Hepatocyte (in vitro differentiated cells): Measurements from ENCODE around the gene HID1. TPM values are rescaled to one million over a fixed set of nuclear protein-coding genes. Genes with fewer than 3 reads are reported as not detected.

Experiments used
- DNase-seq: peaks from one replicate; pipeline ENCODE4 v3.0.0-alpha.2; 2016; ENCODE audit warnings: low spot score
- H2AFZ ChIP-seq: fragments of 200-600 bp; sonication (generic); 2 replicates; pipeline ENCODE4 v1.6.0; 2016; ENCODE audit warnings: antibody characterized with exemption, mild to moderate bottlenecking
- H3K27ac ChIP-seq: fragments of 200-600 bp; sonication (generic); 2 replicates; pipeline ENCODE4 v1.5.1; 2016; ENCODE audit warnings: mild to moderate bottlenecking
- H3K27me3 ChIP-seq: fragments of 200-600 bp; sonication (generic); 2 replicates; pipeline ENCODE4 v1.6.1; 2016
- H3K36me3 ChIP-seq: fragments of 200-600 bp; sonication (generic); replicated peaks from 2 replicates; pipeline ENCODE4 v1.5.1; 2016; ENCODE audit warnings: low read depth; ENCODE audit not compliant: insufficient read depth
- H3K4me1 ChIP-seq: fragments of 200-600 bp; sonication (generic); 2 replicates; pipeline ENCODE4 v1.5.1; 2016; ENCODE audit warnings: mild to moderate bottlenecking, moderate library complexity; ENCODE audit not compliant: insufficient read depth
- H3K4me2 ChIP-seq: fragments of 200-600 bp; sonication (generic); 2 replicates; pipeline ENCODE4 v1.6.0; 2016
- H3K4me3 ChIP-seq: fragments of 200-600 bp; sonication (generic); 2 replicates; pipeline ENCODE4 v1.5.1; 2016; ENCODE audit warnings: mild to moderate bottlenecking
- H3K79me2 ChIP-seq: fragments of 200-600 bp; sonication (generic); 2 replicates; pipeline ENCODE4 v1.6.0; 2017; ENCODE audit warnings: mild to moderate bottlenecking
- H3K9me2 ChIP-seq: fragments of 200-600 bp; sonication (generic); replicated peaks from 2 replicates; pipeline ENCODE4 v1.6.0; 2017; ENCODE audit warnings: mild to moderate bottlenecking; ENCODE audit not compliant: insufficient read depth
- H3K9me3 ChIP-seq: fragments of 200-600 bp; sonication (generic); 2 replicates; pipeline ENCODE4 v1.5.1; 2016; ENCODE audit warnings: low read depth, mild to moderate bottlenecking
- H4K20me1 ChIP-seq: fragments of 200-600 bp; sonication (generic); 2 replicates; pipeline ENCODE4 v1.6.0; 2016; ENCODE audit warnings: mild to moderate bottlenecking; ENCODE audit not compliant: insufficient read depth, poor library complexity, severe bottlenecking
- CTCF ChIP-seq: fragments of 200-600 bp; sonication (generic); IDR thresholded peaks from 2 replicates; pipeline ENCODE4 v1.5.1; 2016; ENCODE audit warnings: antibody characterized with exemption, mild to moderate bottlenecking; ENCODE audit not compliant: poor library complexity
- EZH2 ChIP-seq: fragments of 200-600 bp; sonication (generic); IDR thresholded peaks from 2 replicates; pipeline ENCODE4 v1.6.1; 2016; ENCODE audit warnings: antibody characterized with exemption, mild to moderate bottlenecking, borderline replicate concordance
- EZH2phosphoT487 ChIP-seq: fragments of 200-600 bp; sonication (generic); IDR thresholded peaks from one replicate; pipeline ENCODE4 v1.6.1; 2018; ENCODE audit warnings: antibody characterized with exemption, mild to moderate bottlenecking, low read depth, moderate library complexity; ENCODE audit not compliant: unreplicated experiment, severe bottlenecking
- WGBS: methylation state at CpG from one replicate; pipeline ENCODE4 v1.1.6; 2016; ENCODE audit warnings: low lambda C conversion rate; ENCODE audit errors: missing lambda C conversion rate; 5-methylcytosine and 5-hydroxymethylcytosine counted together
- polyA plus RNA-seq: library from polyadenylated mRNA; unstranded; fragments of >200 nt; fragmentation: Nextera tagmentation; extraction: Ambion mirVana; gene quantifications from 2 replicates; pipeline ENCODE4 v1.2.1, GENCODE V29; 2016
- total RNA-seq: library from RNA; depleted of rRNA; stranded (reverse); fragments of >200 nt; gene quantifications from 2 replicates; pipeline ENCODE4 v1.2.3, GENCODE V29; 2014

HID1 gene
- total and polyA plus RNA-seq, 2 experiments from 2014 or later = 15.3 to 43.4 TPM

DNA sequence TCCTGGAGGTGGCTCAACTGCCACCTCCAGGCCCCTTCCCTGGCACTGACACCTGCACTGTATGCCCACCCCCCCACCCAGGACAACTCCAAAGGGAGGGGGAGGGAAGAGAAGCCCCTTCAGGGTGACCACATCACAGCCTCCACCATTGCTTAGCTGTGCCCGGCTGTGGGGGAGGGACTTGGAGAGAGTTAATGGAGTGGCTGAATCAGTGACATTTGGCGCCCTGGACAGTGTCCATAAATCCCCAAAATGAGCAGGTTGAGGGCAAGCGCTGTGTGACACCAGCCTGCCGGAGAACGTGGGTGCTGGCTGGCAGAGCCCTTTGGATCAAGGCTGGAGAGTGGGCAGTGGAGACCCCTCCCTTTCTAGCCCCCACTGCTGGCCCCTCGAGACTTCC lies 50.4 kb downstream of the HID1 start:
- peak; percentile 4 for DNase-seq
- 68% methylated on average over 6 of the region's 6 CpGs for WGBS
- no peaks in the 10 kb centered on the region for H3K9me2 ChIP-seq
- H3K4me3 ChIP-seq = no peak overlapping the region
- H3K4me1 ChIP-seq = peaks cover 20% of the 10 kb centered on the region
- H3K27me3 ChIP-seq = peaks cover 48% of the 10 kb centered on the region
- H3K36me3 ChIP-seq = no peaks in the 10 kb centered on the region
- H3K9me3 ChIP-seq = no peaks in the 10 kb centered on the region
- TF ChIP-seq EZH2 = no peak
- TF ChIP-seq CTCF = no peak
- TF ChIP-seq EZH2phosphoT487 = no peak
- H4K20me1 ChIP-seq = no peaks in the 10 kb centered on the region
- H2AFZ ChIP-seq = no peak overlapping the region
- no peaks in the 10 kb centered on the region for H3K79me2 ChIP-seq
- H3K4me2 ChIP-seq = peak overlapping the region; percentile 100
- no peak overlapping the region for H3K27ac ChIP-seq

DNA sequence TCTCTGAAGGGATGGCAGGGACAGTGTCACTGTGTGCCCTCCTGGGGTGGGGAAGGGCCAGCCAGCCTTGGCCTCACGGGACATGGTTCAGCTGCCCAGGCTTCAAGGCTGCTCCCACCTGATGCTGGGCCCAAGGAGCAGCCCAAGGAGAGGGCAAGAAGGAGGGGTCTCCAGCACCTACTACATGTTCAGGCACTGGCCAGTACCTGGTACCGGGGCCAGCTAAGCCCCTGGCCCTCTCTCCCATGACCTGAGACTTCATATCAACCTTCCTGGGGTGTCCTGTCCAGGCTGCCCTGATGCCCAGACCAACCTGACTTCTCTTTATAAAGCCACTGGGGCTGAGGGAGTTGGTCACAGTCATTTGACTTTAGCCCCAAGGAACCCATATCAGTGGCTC lies 50.8 kb downstream of the HID1 start:
- peak; percentile 3 for DNase-seq
- Histone ChIP-seq H3K36me3 (no peaks in the 10 kb centered on the region), H3K9me3 (no peaks in the 10 kb centered on the region), H3K27me3 (peaks cover 44% of the 10 kb centered on the region), H2AFZ (no peak overlapping the region), H3K27ac (no peak overlapping the region), H3K4me1 (peaks cover 20% of the 10 kb centered on the region), H4K20me1 (no peaks in the 10 kb centered on the region), H3K79me2 (no peaks in the 10 kb centered on the region), H3K4me2 (no peak overlapping the region), H3K9me2 (no peaks in the 10 kb centered on the region), H3K4me3 (no peak overlapping the region)
- WGBS = 100% methylated on average over 2 of the region's 2 CpGs
- TF ChIP-seq EZH2 (no peak), CTCF (no peak), EZH2phosphoT487 (no peak)

DNA sequence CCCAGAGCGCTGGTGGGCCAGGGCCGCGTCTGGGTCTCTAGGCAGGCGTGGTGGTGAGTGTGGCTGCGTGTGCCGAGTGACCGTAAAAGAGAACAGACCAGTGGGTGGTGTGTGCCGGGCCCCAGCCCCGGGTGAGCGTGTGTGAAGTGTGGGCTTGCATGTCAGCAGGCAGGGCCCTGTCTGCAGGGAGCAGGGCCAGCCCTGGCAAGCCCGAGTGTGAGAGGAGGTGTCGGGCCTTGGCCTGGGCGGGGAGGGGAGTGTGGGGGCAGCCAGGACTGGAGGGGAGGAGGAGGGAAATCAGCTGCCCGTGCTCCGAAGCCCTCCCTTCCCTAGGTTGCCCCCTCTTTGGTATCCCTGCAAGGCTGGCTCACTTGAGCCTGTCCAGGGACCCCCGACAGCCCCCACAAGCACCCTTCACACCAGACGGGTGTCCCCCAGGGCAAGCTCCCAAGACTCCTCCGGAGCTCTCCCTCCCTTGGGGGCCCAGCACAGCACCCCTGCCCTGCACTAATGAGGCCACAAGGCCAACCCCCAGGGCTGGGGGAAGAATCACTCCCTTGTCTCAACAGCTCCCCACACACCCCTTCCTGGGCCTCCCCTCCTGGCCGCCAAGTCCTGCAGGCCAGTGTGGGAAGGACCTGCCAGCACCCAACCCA lies 51.4 kb downstream of the HID1 start:
- Histone ChIP-seq H3K36me3 (no peaks in the 10 kb centered on the region), H3K27me3 (peaks cover 38% of the 10 kb centered on the region), H3K79me2 (no peaks in the 10 kb centered on the region), H3K9me2 (no peaks in the 10 kb centered on the region), H3K27ac (no peak overlapping the region), H4K20me1 (no peaks in the 10 kb centered on the region), H3K4me3 (no peak overlapping the region), H2AFZ (no peak overlapping the region), H3K4me1 (peaks cover 20% of the 10 kb centered on the region), H3K9me3 (no peaks in the 10 kb centered on the region), H3K4me2 (no peak overlapping the region)
- 76% methylated on average over 14 of the region's 19 CpGs for WGBS
- DNase-seq = peak; percentile 5
- TF ChIP-seq EZH2phosphoT487 (no peak), CTCF (no peak), EZH2 (no peak)
